Right hindlimb (tissue), 1 donor: ENCODE results near the gene ARHGAP4.
A peak's percentile ranks its signal among the peaks of the same experiment; 100 is the strongest.

Experiments
- DNase-seq: peaks from one replicate; pipeline ENCODE4 v3.0.0-alpha.2; 2018

The ARHGAP4 gene

DNA sequence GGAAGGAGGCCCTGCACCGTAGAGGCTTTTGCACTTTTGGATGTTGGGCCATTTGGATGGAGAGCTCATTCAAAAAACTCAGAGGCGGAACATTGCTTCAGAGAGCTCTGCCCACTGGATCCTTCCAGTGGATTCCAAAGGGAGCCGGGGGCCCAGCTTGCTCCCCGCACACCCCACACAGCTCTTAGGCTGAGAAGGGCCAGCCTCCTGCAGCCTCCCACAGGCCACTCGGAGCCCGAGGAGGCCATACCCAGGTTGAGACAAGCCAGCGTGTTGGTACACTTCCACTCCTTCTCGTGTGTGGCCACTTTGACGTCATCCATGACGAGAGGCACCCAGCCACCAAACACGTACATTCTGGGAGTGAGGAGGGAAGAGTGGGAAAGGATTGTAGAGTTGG, 35.2 kb upstream of the ARHGAP4 start:
- DNase-seq = no peak

DNA sequence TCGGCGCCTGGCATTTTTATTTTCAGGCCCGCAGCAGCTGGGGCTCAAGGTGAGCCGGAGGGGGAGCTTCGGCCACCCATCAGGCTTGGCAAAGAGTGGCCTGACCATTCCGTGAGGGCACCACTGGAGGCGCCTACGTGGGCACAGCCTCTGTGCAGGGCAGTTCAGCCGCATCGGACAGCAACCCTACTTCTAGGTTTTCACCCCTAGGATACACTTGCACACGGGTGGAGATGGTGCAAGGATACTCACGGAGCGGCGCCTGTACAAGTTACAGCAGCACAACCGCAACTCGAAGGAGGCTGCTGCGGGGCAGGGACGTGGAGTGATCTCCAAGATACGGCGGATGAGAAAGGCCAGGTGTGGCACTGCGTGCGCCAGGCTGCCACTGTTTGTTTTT, 34.7 kb upstream of the ARHGAP4 start:
- no peak for DNase-seq

DNA sequence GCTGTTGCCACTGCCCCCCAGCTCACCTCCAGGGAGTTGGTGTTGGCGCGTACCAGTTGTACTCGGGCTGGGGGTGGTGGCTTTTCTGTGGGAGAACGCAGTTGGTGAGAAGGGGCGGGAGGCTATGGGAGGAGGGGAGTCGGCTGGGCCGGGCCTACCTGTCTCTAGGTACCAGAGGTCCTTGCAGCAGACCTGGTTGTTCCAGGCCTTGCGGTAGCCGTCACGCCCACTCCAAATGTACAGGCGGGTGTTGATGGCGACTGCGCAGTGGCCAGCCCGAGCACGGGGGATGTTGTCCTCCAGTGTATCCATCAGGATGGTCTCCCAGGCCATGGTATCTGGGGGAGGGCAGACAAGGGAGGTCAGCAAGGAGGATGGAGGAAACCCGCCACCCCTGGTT, 34.0 kb upstream of the ARHGAP4 start:
- DNase-seq = no peak

DNA sequence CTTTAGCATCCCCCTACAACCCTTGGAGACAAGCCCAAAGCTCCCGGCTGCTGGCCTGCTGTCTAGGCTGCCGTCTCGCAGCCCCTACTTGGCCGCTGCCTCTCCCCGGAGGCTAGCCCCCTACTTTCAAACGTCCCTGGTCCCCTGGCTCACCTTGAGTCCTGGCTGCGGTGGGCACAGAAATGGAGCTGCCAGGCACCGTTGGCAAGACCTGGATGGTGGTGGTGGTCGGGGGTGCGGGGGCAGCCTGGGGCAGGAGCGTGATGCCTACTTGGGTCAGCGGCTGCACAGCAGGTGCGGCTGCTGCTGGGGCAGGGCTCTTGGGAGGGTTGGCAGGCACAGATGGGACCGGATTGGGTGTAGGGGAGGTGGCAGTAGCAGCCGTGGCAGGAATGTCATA, 33.6 kb upstream of the ARHGAP4 start:
- DNase-seq = no peak

DNA sequence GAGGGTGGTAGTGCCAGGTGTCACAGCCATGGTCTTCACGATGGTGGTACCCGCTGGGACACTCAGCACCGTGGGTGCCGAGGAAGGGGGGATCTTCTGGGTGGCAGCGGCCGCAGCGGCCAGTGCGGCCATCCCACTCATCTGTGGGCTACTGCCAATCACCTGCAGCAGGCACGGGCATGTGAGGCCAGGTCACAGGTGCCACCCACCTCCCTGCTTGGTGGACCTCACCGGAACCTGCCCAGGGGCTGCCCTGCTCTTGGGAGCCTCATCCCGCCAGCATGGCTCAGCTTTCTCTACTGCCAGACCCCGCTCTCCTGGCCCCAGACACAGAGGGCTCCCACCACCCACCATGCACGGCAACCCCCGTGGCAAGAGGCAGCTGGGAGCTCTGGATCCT, 32.5 kb upstream of the ARHGAP4 start:
- DNase-seq = no peak

DNA sequence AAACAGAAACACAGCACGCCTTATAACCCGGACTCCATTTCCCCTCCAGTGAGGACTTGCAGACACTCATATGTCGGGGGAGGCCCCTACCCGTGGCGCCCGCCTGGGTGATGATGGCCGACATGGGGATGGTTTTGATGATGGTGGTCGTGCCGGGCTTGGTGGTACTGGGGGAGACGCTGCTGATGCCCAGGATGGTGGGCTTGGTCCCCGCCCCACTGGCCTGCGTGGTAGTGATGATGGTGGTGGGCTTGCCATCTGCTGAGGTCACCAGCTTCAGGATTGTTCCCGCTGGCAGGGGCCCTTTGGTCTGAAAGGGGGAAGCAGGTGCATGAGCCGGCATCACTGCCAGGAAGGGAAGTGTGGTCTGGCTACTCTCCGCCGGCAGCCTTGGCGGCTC, 31.2 kb upstream of the ARHGAP4 start:
- DNase-seq = no peak

DNA sequence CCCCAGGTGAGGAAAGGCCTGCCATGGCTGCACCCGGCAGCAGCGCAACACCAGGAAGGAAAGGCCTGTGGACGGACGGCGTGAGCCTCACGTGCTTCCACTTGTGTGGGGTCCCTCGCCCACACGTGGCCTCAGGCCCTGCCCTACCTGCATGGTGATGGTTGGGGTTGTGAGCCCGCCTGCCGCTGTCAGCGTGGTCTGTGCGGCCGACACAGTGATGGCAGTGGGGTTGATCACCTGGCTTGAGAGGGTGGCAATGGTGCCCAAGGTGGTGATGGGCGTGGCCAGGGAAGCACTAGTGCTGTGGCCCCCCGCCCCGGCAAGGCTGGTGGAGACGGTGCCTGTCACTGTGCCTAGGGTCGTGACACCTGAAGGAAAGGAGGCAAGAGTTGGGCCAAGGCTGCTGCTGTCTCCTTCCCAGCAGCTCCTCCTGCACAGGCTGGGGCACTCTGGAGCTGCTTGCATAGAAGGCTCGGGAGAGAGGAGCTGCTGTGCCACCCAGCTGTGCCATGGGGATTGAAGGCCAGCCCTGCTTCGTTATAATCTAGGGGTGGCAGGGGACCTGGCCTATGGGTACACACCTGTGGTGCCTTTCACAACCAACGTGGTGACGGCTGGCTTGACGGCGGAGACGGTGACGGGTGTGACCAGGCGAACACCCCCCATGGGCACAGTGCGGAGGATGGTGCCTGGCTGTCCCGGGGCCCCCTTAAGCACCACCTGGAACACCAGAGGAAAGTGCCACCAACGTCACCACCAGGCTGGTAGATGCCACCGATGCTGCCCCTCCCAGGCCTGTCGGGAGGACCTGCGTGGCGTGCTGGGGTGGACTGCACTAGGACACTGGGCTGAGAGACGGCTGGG, 30.2 kb upstream of the ARHGAP4 start:
- DNase-seq = no peak

DNA sequence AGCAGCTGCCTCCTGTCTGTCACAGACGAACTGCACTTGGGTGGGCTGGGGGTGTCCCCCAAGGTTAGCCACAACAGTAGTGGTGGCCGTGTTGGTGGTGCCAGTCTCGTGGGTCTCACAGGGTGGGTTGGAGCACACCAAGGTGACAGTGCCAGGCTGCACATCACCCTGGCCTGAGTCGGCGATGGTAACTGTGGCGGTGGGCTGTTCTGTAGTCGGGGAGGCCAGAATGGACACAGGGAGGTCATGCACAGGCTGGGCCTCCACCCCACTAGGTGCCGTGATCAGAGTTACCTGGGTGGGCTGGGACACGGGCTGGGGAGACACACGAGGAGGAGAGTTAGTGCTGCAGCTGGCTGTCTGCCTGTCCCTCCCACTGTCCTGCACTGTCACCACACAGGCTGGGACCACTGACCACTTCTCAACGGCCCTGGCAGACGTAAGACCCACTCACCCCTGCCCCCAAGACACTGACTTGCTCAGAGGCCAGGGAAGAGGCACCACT, 29.2 kb upstream of the ARHGAP4 start:
- DNase-seq = no peak

DNA sequence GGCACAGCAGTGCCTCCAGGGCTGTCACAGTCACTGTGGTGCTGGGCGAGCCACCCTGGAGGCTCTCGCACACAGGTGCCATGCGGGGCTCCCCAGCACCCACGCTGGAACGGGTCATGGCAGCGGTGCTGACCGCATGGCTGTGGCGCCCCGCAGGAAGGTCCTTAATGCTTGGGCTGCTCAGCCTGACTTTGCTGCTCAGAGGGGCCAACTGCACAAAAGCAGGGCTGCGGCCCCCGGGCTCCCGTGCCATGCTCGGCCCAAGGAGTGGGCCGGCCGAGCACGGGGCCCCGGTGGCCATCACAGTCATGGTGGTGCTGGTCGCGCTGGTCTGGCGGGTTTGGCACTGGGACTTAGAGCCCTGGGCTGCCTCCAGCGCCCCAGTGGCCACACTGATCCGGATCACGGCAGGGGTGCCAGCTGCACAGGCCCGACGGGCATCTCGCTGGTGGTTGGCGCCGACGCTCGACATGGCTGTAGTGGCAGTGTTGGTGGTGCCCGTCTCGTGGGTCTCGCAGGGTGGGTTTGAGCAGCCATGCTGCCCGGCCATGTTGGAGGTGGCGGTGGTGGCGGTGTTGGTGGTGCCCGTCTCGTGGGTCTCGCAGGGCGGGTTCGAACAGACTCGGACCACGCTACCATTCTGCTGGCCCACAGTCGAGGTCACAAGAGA, 28.6 kb upstream of the ARHGAP4 start:
- DNase-seq = no peak

DNA sequence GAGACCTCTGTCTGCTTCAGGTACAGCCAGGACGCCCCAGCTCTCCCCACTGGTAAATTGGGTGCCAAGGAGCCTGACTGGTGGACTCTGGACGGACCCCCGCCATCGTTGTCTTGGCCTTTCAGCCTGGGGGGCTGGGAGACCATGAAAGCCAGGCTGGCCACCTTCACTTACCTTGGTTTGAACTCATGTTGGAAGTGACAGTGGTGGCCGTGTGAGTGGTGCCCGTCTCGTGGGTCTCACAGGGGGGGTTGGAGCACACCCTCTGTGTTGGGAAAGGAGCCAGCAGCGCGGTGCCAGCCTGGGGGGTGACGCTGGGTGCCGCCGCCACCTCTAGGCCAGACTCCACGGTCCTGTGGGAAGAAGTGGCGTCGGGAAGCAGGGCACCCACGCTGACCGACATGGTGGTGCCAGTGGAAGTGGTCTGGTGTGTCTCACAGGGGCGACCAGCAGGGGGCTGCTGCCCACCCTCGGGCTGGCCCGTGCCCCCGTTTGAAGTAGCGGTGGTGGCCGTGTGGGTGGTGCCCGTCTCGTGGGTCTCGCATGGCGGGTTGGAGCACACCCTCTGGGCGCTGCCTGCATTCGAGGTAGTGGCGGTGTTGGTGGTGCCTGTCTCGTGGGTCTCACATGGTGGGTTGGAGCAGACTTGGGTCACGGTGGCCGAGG, 28.0 kb upstream of the ARHGAP4 start:
- no peak for DNase-seq

DNA sequence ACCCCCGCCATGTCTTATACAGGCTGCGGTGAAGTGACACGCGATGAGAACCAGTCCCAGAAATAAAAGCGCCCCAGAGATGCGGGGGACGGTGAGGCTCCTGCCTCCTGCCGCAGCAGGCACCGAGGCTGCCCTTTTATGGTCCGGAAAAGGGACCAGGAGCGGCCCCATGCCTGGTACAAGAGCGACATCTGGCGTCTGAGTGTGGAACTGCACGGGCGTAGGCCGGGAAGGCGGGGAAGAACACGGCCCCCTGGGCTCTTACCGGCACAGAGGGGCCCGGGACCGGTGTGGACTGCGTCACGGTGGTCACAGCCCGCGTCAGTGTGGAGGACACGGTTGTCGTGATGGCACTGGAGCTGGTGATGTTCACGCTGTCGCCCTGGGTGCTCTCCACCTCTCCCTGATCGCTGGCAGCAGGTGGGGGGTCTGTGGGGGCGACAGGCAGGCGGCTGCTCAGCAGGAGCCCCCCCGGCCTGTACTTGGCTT, 27.3 kb upstream of the ARHGAP4 start:
- DNase-seq = peak; percentile 76

DNA sequence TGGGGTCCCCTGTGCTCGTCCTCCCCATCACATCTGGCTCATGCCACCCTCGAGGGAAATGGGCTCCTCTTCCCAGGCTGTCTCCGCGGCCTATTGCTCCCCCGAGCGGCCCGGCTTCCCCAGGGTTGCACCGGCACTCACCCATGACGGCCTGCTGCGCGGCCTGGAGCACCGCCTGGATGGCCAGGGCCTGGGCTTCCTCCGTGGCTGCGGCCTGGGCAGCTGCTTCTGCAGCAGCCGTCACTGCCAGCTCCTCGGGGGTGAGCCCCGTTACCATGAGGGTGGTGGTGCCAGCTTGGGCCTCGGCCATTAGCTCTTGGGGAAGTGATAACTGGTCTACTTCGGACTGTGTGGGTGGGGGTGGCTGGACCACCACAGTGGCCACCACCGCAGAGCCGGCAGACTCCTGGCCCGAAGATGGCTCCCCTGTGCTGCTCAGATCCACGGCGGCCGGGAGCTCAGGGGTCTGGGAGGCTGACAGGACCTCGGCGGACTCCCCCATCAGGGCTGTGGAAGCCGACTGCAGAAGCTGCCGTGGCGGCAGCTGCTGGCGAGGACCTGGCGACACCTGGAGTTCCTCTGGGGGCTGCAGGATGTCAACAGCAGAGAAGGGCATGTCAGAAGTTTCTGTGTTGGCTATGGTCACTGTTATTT, 26.4 kb upstream of the ARHGAP4 start:
- DNase-seq = no peak

DNA sequence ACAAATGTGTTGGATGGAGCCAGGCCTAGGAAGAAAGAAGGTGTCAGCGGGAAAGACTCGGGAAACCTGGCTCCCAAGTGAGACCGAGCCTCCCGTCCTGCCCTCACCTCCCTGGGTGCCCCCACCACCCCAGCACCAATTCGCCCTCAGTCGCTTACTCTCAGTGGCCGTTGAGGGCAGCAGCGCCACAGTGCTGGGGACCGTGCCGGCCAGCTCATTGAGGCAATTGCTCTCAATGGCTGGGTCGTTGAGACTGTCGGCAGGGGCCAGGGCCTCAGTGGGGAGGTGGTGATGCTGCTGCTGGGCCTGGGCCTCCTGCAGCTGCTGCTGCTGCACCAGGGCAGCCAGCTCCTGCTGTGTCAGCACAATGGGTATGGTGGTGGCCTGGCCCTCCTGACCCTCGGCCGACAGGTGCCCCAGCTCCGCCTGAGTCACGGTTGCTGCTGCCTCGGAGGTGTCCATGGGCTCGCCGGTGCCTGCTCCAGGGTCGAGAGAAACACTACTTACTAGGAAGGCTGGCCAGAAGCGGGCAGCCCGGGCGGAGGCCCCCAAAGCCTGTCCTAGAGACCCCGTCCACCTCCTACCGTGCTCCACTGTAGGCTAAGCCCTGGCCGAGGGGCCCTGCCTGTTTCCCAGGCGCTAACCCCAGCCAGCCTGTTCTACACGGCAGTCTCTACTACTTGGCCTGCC, 25.8 kb upstream of the ARHGAP4 start:
- no peak for DNase-seq

DNA sequence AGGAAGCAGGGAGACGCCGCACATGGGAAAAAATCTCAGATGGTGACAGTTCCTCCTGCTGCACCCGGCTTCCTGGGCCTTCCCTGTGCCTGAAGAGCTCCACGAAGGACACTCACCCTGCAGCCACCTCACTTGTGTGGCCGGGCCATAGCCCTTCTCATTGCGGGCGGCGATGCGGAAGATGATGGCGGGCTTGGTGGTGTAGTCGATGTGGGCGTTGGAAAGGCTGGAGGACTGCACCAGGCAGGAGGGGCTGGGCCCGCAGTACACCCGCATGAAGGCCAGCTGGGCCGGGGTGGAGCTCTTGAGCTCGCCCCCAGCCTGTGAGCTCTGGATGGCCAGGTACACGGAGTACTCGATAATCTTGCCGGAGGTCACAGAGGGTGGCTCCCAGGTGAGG, 24.1 kb upstream of the ARHGAP4 start:
- no peak for DNase-seq

DNA sequence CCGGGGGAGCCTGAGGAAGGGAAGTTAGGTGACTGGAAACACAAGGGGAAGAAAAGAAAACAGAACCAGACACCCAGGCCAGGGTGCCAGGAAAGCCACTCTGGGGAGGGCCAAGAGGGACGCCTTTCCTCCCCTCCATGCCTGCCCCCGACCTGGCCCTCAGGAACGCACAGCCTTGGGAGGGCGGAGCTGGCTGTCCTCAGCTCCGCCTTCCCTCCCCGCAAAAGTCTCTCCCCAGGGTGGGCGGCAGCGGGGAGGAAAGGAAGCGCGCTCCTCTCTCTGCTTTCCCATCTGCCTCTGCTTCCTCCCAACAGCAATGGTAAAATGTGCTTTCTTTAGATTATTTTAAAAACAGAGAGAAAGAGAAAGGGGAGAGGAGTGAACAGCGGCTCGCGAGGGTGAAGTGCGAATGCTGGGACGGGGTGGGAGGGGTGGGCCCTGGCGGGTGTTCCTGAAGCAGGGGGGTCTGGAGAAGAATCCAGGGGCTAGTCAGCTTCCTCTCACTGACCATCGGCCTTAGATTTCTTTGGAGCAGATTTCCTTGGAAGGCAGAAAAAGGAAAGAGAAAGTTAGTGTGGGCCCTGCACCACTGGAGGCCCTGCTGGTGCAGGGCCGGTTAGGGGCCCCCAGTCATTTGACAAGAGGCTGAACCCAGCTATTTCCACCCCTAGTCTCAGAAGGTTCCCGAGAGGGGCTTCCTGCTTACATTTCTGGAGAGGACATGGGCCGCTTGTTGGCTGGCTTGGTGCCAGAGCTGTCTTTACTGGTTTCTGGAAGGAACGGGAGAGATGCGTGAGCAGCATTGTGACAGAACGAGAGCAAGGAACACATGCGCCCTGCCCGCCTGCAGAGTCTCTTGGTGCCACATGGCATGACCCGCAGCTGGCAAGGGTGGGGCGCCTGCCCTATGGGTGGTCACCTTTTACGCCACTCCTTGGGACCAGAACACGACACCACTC, 23.1 kb upstream of the ARHGAP4 start:
- DNase-seq = no peak

DNA sequence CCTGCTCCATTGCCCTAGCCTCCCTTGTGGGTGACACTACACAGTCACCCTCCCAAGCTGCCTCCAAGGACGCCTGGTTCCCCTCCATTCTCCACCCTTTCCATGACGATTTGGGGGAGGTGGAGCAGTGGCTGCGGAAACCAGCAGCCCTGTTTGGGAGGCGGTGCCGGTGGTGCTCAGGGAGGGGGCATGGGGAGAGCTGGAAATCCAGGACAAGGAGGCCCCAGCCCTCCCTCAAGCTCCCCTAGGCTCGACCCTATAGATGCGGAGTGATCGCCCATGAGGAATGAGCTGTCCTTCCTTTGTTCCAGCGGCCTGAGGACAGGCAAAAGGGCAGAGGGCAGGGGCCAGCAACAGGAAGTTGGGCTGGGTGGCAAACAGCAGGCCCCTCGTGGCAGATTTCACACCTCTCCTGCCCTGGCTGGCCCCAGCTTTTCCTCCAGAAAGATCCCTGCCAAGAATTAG, 22.0 kb upstream of the ARHGAP4 start:
- DNase-seq = no peak

DNA sequence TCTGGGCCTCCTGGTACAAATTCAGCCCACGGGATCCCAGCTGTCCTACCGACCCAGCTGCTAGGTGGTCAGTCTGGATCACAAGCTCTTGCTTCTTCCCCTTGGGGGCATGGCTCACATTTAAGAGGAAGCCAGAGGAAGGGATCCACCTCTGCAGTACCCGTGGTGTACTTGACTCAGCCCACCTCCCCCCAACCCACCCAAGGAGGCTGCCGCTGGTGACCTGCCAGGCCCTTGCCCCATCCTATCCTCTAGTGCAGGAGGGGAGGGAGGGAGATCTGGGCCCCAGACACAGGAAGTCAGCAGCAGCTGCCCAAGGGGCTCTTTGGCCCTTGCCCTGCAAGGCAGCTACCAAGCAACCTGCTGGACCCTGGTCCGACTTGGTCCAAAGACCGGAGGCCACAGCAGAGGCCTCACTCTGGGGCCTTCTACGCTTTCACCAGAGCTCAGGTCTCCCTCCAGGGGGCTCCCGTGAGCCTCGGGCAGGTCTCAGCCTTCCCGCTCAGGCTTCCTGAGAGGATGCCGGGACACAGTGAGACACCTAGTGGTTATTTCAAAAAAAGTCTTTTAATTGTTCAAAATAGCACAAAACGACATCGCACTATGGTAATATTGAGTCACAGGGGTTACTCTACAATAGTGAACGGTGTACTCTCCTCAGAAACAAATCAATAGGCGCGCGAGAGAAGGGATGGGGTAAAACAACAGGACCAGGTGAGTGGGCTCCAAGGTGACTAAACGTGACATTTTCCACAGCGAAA, 21.1 kb upstream of the ARHGAP4 start:
- DNase-seq = peak; percentile 62

DNA sequence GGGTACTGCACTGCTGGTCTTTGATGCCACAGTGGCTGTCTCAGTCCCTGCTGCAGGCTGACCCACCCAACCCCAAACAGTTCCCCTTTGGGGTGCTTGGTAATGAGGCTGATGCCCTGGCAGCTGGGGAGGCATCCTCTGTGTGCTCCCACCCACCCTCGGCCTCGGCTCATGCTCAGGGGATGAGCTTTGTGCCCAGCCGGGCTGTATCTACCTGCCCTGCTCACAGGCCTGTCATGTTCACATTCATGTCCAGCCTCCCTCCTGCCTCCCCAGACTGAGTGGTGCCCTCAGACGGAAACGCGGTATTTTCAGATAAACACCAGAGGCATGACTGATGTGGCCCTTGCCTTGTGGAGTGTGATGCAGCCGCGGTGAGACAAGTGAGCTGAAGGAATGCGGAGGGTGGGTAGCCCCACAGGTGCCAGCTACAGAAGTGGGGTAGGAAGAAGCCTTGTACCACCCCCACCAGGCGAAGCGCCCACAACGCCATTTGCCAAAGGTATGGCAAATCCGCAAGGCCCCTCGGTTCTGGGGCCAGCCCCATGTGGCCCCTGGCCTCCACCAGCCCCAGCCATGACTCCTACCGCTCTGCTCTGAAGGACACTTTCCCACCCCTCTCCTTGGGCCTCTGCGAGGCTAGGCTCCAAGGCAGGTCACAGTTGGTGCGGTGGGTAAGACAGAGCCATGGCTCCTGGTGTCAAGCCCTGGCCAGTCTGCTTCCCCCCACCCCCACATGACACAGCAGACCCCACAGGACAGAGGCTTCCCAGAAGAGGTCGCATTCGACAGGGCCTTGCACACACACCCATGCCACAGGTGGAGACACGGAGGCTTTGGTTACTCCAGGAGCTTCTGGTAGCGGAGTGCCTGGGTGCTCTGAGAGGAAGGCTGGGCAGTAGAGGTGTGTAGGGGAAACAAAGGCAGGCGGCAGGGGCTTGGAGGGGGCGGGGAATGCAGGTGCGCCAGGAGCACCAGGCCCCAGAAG, 20.2 kb upstream of the ARHGAP4 start:
- DNase-seq = no peak

DNA sequence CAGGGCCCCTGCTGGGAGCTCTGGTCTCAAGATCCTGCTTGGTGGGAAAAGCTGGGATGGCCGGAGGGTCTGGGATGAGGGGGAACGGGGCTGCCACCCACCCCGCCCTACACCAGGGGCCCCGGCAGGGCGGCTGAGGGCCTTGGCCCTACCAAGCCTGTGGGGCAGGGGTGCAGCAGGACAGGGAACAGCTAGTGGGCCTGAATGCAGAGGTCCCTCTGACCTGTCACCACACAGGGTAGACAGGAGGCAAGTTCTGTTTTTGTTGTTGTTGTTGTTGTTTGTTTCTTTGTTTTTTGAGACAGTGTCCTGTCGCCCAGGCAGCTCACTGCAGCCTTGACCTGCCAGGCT, 18.7 kb upstream of the ARHGAP4 start:
- DNase-seq = no peak
